Daoy (cell line): ENCODE results near the gene C1orf105. TPM values are rescaled to one million over a fixed set of nuclear protein-coding genes. Genes with fewer than 3 reads are reported as not detected.

Experiments
- DNase-seq: peaks from one replicate; pipeline ENCODE4 v3.0.0-alpha.2; 2015; ENCODE audit warnings: low read depth
- total RNA-seq: library from RNA; depleted of rRNA; stranded (reverse); fragments of >200 nt; shearing (Covaris generic); gene quantifications from 2 replicates; pipeline ENCODE4 v1.2.3, GENCODE V29; 2014

C1orf105 gene
- total RNA-seq, 1 experiment from 2014 or later, result not detected

GRCh38 chr1:172397221-172397620 is 23.3 kb upstream of the C1orf105 start:
- DNase-seq, result peak; percentile 67

- no peak for DNase-seq
These were observed 22.9 kb upstream of the C1orf105 start for GRCh38 chr1:172397633-172398032.

DNA sequence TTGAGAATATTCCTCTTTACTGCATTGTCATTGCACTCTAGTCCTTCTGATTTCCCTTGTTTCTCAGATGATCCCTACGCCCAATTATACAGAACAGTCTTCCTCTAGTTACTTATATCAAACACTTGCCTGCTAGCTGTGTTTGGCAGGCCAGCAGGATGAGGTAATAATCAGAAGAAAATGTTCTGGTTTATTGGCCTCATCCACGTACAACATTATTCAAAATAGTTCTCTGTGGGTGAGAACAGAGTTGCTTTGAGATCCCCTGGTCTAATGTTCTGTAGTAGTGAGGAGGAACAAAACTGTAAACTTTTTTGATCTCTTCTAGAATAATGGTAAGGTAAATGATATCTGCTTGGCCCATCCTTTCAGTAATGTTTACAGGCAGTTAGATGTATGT is 22.3 kb upstream of the C1orf105 start:
- DNase-seq, result no peak

DNA sequence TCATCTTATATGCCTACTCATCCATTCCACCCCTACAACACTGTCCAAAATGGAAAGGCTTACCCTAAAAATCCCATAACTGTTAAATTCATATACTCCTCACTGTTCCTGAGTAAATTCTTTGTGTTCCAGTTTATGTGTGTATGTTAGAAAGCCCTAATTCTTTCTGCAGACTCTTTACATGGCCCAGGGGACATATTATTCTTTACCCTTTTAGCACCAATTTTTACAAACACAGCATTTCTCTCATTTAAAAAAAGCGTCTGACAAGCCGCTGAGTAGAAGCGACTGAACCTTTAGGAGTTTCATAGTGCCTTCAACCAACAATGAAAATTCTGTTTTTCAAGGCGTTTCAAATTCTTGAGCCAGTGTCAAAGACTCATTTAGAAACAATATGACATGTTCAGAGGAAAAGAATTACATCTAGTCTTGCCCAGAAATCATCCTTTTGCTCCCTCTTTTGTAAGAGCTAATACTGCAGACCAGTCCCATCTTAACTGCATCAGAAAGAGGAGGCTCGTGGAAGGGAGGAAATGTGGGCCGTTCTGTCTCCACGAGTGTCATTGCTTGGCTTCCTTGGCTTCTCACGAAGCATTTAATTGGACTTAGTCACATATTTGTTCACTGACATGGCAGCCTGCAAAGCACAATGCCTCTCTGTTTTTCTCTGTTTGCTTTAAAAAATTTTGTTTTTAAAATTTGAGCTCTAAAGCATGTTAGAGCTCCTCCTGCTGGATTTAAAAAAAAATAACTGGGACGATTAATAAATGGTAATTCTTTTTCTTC is 21.3 kb upstream of the C1orf105 start:
- DNase-seq, result peak; percentile 94

GRCh38 chr1:172399756-172400721 is 20.4 kb upstream of the C1orf105 start:
- DNase-seq, result peak; percentile 52

DNA sequence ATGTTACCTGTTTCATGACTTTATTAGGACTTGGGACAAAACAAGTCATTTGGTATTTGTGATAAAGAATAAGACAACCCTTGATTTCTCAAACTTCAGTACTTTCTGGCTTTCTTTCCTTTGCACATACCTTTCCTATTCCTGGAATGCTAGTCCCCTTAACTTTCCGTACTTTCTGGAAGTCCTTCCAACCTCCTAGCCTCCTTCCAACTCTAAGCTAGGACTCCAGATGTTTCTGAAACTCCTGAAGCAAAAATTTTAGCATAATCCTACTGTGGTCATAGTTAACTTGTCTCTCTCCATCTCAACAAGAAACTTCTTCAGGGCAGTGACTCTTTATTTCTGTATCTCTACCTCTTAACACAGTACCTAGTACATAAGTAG is 19.8 kb upstream of the C1orf105 start:
- no peak for DNase-seq

DNA sequence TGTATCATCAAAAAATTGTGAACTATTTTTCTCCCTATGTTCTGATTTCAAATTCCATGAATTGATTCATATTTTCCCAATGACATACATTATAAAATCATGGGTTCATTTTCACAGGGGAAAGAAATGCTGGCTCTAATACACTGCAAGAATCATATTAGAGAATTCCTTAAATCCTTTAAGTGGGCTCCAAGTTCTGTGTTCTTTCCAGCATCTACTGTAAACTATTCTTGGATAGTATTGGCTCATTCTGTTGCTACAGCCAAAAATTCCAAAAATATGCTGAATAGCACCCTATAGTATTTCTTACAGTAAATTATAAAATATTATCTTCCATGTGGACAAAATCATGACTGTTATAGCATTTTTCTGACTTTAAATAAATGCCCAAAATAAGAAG is 19.0 kb upstream of the C1orf105 start:
- no peak for DNase-seq

GRCh38 chr1:172401892-172402291 is 18.6 kb upstream of the C1orf105 start:
- no peak for DNase-seq

GRCh38 chr1:172402878-172403569 is 17.5 kb upstream of the C1orf105 start:
- no peak for DNase-seq

- no peak for DNase-seq
These were observed 16.4 kb upstream of the C1orf105 start for GRCh38 chr1:172404121-172404520.

DNA sequence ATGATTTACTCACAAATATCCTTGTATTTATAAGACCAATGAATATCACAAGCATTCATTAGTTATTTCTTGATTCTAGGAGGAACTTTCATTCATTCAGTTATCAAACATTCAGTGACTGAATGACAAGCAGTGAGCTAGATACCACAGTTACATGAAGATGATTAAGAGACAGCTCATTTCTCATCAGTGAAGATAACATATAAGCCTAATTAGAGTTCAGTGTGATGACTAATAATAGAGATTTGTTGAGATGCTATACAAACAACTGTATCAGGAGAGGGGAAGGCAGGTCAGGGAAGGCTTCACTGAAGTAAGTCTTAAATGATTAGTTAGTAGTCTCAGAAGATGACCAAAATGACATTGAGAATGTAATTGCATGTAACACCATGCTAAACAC is 14.6 kb upstream of the C1orf105 start:
- DNase-seq, result no peak

GRCh38 chr1:172406968-172407367 is 13.5 kb upstream of the C1orf105 start:
- no peak for DNase-seq

DNA sequence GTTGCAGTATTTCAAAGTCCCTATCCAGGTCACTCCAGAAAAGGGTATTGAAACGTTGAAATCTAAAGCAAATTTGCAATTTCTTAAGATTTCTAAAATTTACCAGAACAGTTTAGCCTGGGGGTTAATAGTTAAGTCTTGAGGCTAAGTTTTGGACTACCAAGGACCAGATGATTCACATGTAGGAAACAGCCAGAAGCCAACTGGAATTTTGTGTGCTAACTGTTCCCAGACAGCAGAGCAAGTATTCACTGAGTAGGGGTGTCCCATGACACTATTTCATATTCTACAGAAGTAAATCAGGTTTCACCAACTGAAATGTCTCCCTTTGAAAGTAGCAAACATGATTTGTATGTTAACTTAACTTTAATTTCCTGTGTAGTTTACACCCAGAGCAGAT is 11.5 kb upstream of the C1orf105 start:
- DNase-seq, result no peak

DNA sequence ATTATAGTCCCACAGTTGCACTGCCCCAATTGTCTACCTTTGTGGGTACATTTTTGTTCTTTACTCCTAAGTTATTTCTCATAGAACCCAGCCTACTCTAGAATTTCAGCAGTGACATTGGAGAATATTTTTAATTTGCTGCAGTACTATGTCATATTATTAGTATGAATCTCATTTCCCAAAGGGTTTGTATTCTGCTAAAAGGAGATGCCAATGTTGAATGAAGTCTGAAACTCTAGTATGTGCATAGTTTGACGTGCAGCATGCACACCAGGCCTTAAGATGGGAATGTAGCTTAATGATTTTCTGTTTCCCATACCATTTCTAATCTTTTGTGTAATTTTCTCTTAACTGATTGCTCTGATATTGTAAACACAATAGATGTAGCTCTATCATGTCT is 10.5 kb upstream of the C1orf105 start:
- DNase-seq, result no peak

DNA sequence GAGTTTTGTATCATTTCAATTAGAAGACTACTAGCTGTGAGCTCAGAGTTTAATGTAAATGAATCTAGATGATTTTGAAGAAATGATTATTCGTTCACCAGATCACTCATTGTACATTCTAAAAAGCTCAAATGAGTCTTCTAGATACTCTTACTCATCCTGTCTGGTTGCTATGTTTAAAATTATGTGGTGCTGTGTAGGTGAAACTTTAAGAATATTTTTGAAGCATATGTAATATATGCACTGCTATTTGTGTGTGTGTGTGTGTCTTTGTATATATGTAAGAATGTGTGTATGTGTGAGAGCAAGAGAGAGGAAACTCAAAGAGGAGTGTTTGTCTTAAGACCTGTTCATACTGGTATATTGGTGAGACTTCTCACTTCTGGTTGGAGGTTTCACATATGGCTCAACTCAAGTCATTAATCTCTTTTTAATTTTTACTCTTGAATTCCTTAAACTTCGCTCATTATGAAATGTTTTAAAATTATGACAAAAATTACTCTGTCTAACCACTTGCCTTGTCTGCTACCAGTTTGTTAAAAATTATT is 8.6 kb upstream of the C1orf105 start:
- DNase-seq, result no peak

GRCh38 chr1:172414331-172414730 is 6.2 kb upstream of the C1orf105 start:
- DNase-seq, result no peak

GRCh38 chr1:172416496-172417035 is 3.9 kb upstream of the C1orf105 start:
- DNase-seq, result no peak

GRCh38 chr1:172417557-172417956 is 2.9 kb upstream of the C1orf105 start:
- no peak for DNase-seq

- DNase-seq, result no peak
These were observed 1.6 kb downstream of the C1orf105 start for GRCh38 chr1:172421974-172422604.

- DNase-seq, result no peak
These were observed 2.9 kb downstream of the C1orf105 start for GRCh38 chr1:172423336-172423735.

DNA sequence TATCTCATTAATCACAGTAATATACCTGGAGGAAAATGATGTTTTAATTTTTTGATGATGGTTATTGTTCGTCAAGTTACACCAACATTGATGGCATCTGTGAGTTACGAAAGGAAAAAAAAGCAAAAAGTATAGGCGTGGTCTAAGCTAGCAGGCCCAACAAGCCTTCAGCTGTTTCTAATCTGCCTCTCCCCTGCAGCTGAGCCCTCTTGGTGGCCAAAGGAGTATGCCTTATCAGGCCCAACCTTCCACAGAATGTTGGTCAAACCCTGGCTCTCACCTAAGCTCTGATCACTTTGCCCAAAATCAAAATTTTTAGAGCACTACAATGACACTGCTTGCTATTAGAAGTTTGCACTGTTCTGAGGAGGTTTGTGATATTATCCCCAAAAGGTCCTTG is 4.9 kb downstream of the C1orf105 start:
- DNase-seq, result no peak
